Embryonic facial prominence (tissue), 1 donor: ENCODE results near the gene KLF13.
"Not testable (repeated sequence)": the region's sequence is repeated elsewhere in the genome, so short reads cannot be mapped to it uniquely, and the experiment has no call there.

Experiments
- DNase-seq: peaks from one replicate; pipeline ENCODE4 v3.0.0-alpha.2; 2016; ENCODE audit errors: extremely low spot score

Gene KLF13

DNA sequence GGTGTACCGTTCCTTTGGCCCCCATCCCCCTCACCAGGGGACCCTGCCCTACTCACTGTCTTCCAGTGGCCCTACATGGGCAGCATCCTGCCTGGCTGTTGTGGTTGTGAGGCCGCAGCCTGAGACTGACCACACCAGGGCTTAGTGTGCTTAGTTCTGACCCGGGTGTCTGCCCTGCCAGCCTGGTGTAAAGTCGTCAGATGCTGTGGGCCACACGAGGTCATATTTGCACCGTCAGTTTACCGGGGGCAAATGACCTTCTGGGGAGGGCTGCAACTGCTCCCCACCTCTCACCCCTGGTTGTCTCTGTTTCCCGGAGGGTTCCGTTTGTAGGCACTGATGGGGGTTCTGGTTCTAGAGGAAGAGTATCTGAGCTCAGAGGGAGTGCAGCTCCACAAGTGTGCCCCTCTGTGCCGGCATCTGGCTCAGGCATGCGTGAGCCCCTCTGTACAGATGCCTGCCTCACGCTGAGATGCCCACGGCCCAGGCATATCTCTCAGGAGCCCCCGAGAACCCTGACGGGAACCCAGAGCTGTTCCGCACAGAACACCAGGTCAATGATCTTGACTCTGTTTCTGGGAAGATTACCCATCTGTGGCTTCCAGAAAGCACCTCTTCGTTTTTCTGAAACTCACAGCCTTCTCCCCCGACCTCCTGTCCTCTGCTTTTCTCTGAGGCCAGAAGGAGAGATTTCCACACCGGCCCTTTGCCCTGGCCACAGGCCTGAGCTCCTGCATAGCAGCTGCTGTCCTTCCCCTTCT lies 19.2 kb downstream of the KLF13 start:
- DNase-seq, result no peak

DNA sequence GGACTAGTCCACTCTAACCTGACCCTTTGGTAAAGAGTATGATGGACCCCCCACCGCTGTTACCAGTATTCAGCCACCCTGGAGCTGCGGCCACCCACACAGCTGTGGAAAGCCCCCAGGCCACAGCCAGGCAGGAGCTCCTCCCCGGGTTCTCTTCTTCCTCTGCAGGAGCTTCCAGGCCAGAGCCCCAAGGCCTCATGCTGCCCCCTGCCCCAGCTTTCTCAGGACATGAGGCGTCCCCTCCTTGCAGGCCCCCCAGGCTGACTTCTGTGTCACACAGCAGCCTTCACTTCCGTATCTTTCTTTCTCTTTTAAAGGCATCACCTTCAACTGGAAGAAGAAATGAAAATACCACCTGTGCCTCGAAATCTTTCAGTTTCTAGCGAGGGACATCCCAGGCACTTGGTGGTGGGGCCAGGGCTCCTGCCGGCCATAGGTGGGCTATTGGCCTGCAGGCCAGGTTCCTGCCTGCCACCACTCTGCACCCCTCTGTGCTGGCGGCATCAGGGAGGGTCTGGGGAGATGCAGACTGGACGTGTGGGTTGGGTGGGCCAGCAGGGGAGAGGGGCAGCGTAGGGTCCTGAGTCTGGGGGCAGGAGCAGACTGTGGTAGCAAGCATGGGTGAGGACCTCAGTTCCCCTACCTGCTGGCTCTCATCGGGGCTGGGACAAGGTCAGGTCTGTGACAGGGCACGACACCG lies 19.9 kb downstream of the KLF13 start:
- DNase-seq, result no peak

DNA sequence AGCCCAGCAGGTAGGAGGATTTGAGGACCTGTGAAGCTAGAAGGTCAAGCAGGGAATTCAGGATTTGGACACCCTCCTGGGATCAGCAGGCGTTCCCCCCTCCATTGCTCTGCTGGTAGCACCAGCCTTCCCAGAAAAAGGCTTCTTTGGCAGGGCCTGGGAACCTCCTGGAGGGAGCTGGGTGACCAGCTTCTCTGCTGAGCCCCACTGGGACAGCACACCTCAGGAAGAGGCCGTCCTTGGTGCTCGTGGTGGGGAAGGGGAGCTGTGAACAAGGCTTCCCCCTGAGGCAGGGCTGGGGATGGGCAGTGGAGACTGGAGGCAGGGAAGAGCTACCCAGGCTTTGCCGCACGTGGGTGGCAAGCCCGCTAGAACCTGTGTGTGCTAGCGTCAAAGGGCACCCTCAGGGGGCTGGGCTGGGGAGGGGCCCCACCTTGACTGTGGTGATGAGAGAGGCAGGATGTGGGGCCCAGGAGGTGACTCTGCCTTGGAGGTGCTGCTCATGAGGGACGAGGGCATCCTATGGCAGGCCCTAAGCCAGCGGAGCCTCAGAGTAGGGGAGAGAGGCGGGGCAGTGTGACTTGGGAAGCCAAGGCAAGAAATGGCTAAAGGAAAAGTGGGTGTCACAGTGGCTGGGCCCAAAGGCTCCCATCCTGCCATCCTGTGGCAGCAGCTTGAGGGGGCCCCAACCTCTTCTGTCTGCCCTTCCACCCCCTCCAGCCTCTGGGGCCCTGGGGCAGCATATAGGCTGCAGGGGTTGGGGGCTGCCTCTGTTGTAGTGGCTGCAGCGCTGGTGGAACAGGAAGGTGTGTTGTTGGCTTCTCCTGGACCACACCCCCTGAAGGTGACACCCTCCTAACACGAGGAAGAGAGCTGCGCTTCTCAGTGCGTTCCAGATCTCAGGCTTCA lies 20.7 kb downstream of the KLF13 start:
- DNase-seq, result no peak

DNA sequence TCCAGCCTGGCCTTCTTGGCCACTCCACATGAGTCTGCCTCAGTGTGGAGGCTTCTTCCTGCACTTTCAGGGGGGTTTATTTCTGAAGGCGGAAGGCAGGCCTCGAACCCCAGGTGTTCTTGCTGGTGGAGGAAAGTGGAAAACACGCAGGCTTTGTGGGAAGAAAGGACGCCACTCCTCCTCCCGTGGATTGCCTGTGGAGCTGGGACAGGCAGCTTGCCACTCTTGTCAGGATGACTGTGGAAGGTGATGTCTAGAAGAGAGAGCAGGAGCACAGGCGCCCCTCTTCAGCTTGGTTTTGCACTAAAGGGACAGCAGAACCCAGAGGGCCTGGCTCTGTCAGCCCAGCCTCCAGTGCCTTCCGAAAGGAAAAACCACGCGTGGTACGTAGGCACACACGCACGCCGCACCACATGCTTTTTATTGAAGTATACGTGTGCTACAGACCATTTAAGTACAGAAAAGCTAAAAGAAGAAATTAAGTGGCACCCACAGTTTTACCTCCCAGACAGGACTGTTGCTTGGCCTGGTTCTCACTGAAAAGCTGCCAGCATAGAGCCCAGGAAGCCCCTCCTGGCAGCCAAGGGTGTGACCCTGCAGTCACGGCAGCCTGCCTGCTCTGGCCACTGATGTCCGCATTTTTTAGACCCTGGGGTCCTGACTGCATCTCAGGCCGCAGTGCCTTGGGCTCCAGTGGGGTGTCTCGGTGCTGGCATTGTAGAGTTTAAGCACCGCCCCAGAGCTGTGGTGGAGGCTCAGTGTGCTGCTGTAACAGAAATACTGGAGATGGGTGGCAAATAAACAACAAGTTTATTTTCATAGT lies 21.6 kb downstream of the KLF13 start:
- DNase-seq, result no peak

DNA sequence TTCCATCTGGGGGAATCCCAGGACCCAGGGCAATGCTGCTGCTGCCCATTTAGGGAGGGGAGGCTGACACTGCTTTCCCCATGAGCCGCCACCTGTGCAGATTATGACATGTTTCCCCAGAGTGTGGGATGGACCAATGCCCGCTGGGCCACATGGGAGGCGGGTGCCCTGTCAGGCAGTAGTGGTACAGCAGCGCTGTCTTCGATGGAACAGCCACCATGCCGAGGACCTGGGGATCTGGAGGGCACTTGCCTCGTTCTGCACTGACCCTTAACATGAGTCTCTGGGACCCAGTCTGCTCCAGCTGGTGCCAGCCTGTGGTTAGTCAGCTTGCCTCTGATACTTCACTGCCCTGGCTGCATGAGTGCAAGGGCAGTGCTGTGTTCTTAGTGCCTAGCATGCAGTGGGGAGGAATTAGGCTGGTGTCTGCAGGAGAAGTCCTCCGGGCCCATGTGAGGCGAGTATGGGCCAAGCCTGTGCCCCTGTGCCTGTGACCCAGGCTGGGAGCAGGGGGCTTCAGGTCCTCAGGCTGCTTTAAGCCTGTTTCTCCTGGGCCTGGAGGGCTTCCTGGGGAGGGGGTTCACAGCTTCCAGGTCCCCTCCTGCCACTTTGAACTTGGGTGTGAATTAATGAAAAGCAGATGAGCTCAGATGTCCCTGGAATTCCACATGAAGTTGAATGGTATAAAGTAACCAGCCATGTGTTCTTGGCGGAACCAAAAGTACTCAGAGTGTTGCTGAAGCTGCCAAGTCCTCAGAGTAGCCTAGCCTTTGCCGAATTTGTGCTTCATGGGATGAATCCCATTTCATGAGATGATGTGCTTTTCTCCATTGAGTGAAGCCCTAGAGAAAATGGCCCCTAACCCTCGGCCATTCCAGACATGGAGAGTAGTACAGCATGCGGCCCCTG lies 22.9 kb downstream of the KLF13 start:
- DNase-seq, result no peak

DNA sequence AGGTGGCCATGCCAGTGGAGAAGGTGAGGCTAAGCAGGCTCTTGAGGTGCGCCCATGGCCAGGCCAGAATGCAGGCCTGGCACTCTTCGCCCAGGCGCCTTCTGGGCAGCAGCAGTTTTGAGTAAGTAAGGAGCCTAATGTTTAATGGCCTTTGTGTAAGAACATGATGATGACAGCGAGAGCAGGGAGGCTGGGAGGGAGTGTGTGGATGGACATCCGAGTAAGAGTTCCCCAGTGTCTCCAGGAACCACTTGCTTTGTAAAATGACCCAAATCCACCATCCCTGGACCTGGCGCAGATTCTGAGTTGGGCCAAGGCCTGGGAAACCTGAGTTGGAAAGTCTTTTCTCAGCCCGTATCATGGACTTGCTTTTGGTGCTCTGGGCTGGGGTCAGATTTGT lies 24.1 kb downstream of the KLF13 start:
- DNase-seq, result no peak

DNA sequence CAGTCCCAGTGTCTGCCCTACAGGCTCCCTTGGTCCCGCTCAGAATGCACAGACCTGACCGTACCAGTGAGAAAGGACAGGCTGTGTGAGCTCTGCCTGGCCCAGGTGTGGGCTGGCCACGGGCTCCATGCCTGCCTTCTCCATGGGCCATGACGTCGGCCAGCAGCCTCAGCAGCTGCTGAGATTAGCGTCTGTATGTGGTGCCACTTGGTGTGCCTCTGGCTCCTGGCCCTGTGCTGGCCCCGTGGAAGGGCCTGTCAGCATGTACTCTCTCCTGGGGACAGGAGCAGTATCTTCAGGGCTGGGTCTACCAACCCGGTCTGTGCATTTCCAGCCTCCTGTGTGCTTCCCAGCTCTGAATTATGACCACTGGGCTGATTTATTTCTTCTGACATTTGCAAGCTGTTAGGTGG lies 25.7 kb downstream of the KLF13 start:
- DNase-seq, result no peak

DNA sequence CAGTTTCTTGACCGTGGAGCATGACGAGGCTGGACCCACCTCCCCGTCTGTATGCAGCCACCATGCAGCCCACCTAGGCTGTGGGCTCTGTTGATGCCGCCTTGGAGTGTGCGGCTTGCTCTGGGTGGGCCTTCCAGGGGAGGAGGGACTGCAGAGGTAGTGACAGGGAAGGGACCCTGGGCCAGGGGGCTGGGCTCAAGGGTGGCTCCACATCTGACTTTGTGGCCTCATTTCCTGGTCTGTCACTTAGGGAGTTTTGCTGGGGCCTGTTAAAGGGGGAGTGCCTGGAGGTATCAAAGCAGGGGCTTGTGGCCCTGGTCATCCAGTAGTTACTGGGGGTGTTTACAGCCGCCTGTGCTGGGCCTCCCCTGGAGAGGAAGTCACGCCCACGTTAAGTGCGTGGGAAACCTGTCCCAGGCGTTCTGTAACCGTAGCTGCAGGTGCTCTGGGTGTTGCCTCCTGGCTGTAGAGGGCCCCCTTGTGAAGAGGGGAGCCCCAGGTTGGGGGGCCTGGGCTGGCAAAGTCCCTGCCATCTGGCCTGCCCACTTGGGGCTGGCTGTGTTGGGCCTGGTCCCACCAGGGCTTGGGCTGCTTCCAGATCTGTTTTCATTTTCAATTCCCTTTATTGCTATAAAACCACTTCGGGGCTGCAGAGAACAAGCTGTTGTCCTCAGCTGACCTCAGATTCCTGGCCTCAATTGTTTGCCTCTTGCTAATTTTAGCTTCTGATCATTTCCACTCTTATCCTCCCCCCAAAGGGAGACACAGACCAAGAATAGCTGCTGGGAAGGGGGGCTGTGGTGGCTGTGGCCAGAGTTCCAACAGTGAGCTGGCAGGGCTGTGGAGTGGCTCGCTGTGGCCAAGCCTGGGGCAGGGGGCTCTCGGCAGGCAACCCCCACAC lies 26.5 kb downstream of the KLF13 start:
- DNase-seq, result no peak

DNA sequence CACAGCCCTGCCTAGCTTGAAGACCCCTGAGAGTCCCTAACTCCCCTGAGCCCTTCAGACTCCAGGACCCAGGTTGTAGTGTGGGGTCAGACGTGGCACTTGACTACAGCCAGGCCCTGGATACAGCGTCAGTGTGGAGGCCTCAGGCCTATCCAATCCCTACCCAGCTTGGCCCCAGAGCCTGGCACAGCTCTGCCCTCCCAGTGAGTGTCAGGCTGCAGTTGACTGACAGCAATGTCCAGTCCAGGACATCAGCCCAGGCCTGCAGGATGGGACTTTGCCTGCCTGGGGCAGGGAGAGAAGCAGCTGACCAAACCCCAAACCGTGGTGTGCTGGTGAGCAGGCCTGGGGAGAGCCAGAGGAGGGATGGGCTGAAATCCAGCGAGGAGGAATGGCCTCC lies 27.3 kb downstream of the KLF13 start:
- DNase-seq, result no peak

DNA sequence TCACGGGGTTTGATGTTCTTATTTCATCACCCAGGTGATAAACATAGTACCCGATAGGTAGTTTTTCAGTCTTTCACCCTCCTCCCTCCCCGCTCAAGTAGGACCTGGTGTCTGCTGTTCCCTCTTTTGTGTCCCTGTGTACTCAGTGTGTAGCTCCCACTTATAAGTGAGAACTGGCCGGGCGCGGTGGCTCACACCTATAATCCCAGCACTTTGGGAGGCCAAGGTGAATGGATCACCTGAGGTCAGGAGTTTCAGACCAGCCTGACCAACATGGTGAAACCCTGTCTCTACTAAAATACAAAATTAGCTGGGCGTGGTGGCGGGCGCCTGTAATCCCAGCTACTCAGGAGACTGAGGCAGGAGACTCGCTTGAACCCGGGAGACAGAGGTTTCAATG lies 29.5 kb downstream of the KLF13 start:
- not testable (repeated sequence) for DNase-seq

DNA sequence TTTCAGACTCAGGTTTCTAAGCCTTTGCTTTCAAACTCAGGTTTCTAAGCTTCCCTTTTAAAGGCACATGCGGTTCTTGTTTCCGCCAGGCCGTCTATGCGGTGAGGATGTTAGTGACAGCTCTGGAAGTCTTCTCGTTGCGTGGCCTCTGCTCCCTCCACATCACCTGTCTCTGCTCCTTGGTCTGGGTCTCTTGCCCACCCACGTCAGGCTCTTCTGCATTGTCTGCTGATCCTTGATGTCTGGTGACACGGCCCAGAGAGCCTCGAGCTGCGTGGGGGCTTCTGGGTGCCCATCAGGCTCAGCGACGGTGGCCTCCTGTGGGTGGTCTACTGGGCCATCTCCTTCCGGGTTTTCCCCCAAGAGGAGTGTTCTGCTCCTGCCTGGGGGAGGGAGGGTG lies 30.5 kb downstream of the KLF13 start:
- no peak for DNase-seq

DNA sequence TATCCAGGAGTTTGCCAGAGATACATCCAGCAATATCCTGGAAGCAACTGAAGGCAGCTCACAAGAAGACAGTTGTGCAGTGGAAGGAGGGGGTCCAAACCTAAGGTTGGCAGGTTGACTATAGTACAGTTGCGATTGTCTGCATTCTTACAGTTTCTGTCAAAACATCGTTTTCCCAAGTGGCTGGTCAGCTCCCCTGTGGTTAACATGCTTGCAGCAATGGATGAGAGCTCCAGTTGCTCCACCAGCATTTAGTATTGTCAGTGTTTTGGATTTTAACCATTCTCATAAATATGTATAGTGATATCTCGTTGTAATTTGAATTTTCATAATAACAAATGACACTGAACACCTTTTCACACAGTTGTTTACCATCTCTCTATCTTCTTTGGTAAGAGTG lies 31.5 kb downstream of the KLF13 start:
- DNase-seq, result no peak

DNA sequence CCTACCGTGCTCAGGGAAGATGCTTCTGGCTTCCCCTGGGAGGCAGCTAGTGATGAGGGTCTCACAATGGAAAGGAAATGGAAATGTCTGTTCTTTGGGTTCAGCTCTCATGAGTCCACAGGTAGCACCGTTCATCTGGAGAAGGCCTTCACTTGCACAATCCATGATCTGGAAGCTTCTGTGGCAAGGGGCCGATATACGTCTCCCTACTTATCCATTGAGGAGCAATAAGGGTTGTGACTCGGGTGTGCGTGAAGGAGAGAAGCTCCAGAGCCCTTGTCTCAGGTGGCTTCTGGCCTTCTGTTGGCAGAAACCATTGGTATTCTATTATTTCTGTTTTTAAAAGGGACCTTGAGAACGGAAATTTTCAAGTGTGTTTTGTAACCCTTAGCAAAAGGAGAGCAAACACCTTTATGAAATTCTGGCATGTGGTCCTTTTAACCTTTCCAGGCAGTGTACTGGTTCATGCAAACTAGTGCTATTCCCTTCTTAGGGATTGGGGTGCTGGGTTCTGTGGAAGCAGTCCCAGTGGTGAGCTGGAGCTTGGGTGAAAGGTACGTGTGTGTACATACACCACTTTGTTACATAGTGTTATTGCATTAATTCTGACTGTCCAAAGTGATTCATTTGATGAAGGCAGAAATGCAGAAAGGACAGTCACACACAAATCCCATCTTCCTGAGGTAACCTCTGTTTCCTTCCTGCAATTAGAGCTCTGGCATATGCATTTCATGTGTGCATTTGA lies 32.5 kb downstream of the KLF13 start:
- no peak for DNase-seq

DNA sequence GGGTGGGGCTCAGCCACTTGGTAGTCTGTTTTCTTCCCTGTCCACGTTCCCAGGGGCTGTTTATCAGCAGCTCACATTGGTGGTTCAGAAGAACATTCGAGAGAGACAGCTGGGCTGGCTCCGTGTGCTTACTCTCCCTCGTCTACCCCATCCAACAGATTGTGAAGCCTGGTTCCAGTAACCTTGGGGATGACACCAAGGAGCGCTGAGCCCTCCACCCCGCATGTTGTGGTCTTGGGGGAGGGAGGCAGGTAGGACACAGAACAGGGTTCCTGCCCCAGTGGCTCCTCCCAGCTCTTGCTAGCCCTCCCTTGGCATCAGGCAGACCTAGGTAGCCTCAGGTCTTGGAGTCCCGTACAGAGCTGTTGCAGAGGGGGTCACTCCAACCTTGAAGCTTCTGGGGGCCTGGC lies 33.1 kb downstream of the KLF13 start:
- no peak for DNase-seq

DNA sequence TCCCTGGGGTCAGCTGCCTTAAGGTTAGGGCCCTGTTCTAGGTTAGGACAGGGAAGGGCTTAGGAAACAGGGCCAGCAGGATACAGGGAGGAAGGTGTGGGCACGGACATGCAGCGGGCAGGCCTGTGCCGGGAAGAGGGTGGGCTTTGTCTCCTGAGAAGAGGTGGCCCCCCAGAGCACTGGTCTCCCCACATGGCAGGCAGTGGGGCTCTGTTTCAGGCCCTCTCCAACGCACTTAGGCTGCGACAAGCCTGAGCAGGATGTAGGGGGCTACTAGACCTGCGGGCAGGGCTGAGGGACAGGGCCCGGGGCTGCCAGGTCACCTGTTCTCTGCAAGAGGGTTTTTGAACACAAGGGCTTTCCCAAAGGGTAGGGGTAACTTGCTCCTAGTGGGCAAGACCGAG lies 33.5 kb downstream of the KLF13 start:
- no peak for DNase-seq

DNA sequence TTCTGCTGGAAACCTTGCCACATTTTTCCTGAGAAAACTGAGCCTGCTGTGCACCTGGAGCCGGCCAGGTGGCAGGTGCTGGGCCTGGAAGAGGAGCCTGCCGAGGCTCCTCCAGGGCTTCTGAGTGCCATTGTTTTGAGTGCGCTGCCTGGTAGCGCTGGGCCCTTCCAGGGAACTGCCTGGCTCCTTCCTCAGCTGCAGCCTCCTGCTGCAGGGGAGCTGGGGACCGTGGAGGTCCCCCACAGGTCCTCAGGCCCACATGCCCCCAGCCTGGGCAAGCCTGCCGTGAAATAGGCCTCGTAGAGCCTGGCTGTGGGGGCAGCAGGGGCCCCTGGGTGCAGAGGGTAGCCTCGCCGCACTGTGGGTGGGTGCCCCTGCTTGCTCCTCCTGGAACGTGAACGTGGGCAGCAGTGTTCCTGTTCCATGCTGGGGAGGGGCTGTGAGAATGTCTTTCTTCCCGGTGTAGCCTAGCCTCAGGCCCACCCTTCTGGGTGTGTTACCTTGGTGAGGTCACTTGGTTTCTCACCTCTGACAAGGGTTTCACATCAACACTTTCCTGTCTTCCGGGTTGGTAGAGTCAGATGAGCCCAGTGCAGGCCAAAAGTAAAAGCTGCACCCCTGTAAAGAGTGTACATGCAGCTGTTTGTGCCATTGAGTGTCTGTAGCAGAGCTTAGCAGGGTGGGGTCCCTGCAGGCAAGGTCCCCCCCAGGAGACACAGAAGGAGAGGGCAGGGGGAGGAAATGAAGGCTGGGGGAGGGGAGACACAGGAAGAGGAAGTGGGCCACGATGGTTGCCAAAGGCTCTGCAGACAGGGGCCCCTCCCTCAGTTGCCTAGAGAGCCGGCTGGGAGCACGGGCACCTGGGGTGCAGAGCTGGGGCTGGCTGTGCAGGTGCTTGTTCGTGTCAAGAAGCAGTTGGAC lies 34.5 kb downstream of the KLF13 start:
- DNase-seq, result no peak

DNA sequence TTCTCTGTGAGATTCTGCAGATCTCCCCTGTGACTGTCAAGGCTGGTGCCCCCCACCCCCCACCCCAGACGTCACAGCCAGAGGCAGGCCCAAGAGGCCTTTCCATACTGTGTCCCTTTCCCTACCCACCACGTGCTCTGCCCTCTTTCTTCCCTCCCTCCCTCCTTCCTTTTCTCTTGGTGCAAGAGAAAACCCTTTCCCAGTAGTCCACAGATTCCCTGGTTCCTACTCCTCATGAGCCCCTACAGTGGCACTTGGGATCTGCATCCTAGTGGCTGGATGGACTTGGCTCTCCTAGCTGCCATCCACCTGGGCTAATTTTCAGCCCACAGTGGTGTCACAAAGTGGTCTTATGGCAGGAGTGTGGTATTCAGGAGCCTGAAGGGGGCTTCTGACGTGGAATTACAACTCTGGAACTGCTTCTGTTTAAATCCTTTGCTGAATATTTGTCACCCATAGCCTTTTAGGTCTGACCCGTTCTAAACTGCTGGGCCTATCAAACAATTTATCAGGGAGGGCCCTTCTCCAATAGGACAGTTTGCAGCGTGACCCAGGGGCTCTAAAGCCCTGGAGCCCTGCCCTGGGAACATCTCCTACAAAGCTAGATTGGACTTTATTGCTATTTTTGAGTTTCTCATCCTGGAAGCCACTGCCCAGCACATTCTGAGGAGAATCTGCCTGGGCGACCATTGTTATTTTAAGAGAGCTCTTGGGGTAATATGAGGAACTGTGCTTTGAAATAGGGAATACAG lies 35.3 kb downstream of the KLF13 start:
- DNase-seq, result no peak
